Measurements from ENCODE around the gene NPEPPS. TPM values are rescaled to one million over a fixed set of nuclear protein-coding genes. Genes with fewer than 3 reads are reported as not detected.

The NPEPPS gene
- total and polyA plus RNA-seq, 2 of the 8 experiments (the other 6 are each of a cell fraction or from before 2014, with no cell fraction given), result 53.6 to 118 TPM

- no peak overlapping the region for H3K14ac ChIP-seq (ENCODE audit: insufficient read length)
- H3K27ac ChIP-seq (ENCODE audit: low read depth, low read length), result no peak overlapping the region
- no peak overlapping the region for H2BK20ac ChIP-seq (ENCODE audit: low read length)
- peaks cover 4% of the 10 kb centered on the region for H3K23me2 ChIP-seq (ENCODE audit: low read depth, low read length)
- no peak overlapping the region for H4K91ac ChIP-seq (replicated peaks; ENCODE audit: insufficient read length, low read length)
- WGBS, 2 experiments (ENCODE audit: extremely low coverage in 1 of 2, insufficient coverage in 1 of 2, insufficient read length in 1 of 2, insufficient replicate concordance in 2 of 2, low coverage in 1 of 2, low lambda C conversion rate in 2 of 2, missing lambda C conversion rate in 1 of 2), result 76% methylated on average over 2 of the region's 2 CpGs; no CpG with 5 or more reads in 1 of the 2 experiments
- no peak overlapping the region for H2BK120ac ChIP-seq (replicated peaks; ENCODE audit: low read depth, low read length)
- H3K9ac ChIP-seq (replicated peaks in 1 of 4; ENCODE audit: extremely low read depth in 1 of 4, low read depth in 3 of 4, low read length in 3 of 4), result no peak overlapping the region
- peaks cover 24 to 78% of the 10 kb centered on the region in 2 experiments for H3K79me2 ChIP-seq (ENCODE audit: control insufficient read depth in 1 of 2, insufficient read depth in 2 of 2, low read length in 2 of 2)
- no peak overlapping the region for H3K23ac ChIP-seq (ENCODE audit: insufficient read length)
- ChIA-PET POLR2A (ENCODE audit: partially characterized antibody) (interaction anchor here (1.3 to 46.3 kb wide), 2 partner anchors 8 to 28 kb away, joined by 4 to 1575 read pairs; partner anchors contain the start of gene TBKBP1), CTCF (ENCODE audit: partially characterized antibody) (interaction anchor here (1.1 to 4.4 kb wide), 2 partner anchors 11 to 57 kb away, joined by 4 to 28 read pairs; no protein-coding TSS in a partner anchor)
- FAIRE-seq (no peak), DNase-seq (ENCODE audit: low read depth in 1 of 2, low spot score in 2 of 2) (no peak)
- H4K5ac ChIP-seq (ENCODE audit: insufficient read length, low read depth, low read length), result no peak overlapping the region
- no peak overlapping the region for H2BK15ac ChIP-seq (ENCODE audit: low read length)
- no peak overlapping the region for H3K56ac ChIP-seq (replicated peaks; ENCODE audit: insufficient read length, low read depth, low read length)
- H3K18ac ChIP-seq (ENCODE audit: extremely low read depth, low read length), result no peak overlapping the region
- H3K4ac ChIP-seq (replicated peaks; ENCODE audit: insufficient read length, low read depth, low read length), result no peak overlapping the region
- H3K27me3 ChIP-seq (replicated peaks in 1 of 4; ENCODE audit: control insufficient read depth in 3 of 4, extremely low read depth in 1 of 4, insufficient read depth in 3 of 4, low read length in 3 of 4), result no peaks in the 10 kb centered on the region
- no peak overlapping the region for H2BK5ac ChIP-seq (ENCODE audit: low read depth, low read length)
- peaks cover 41 to 74% (median 67%) of the 10 kb centered on the region in 4 experiments for H3K36me3 ChIP-seq (ENCODE audit: control insufficient read depth in 2 of 4, insufficient read depth in 4 of 4, low read length in 3 of 4)
- H3K9me3 ChIP-seq (ENCODE audit: insufficient read depth in 2 of 2, low read depth in 1 of 2, low read length in 1 of 2), result no peaks in the 10 kb centered on the region
- peaks cover 18 to 27% of the 10 kb centered on the region in 2 experiments for H4K20me1 ChIP-seq (replicated peaks in 1 of 2; ENCODE audit: control insufficient read depth in 1 of 2, insufficient read depth in 2 of 2, low read length in 2 of 2)
- H2BK12ac ChIP-seq (ENCODE audit: low read depth, low read length), result no peak overlapping the region
- no peak overlapping the region for H2AFZ ChIP-seq (ENCODE audit: low read length)
- H2AK5ac ChIP-seq (ENCODE audit: low read depth, low read length), result no peak overlapping the region
- H3K4me1 ChIP-seq (replicated peaks in 1 of 4; ENCODE audit: control insufficient read depth in 3 of 4, insufficient read depth in 4 of 4, low read length in 3 of 4), result peaks cover 0 to 6% (median 3%) of the 10 kb centered on the region in 4 experiments; a peak in 4 of 7 replicates
- H3K4me3 ChIP-seq (ENCODE audit: extremely low read depth in 1 of 4, insufficient read depth in 2 of 4, low read depth in 3 of 4, low read length in 4 of 4), result no peak overlapping the region
- H4K8ac ChIP-seq (ENCODE audit: extremely low read depth, insufficient read depth, low read length), result no peak overlapping the region
- H3K4me2 ChIP-seq (ENCODE audit: insufficient read depth in 1 of 2, low read depth in 2 of 2, low read length in 2 of 2), result no peak overlapping the region; a peak in 1 of 4 replicates
- H3K79me1 ChIP-seq (ENCODE audit: low read depth, low read length), result peaks cover 2% of the 10 kb centered on the region; the same call in 1 of the 2 replicates
- TF ChIP-seq ASH2L (IDR thresholded peaks at IDR 0.05; ENCODE audit: low read length), result no peak
These were observed 122.5 kb downstream of the NPEPPS start for GRCh38 chr17:47653442-47653841.

Measured in H1 (cell line).